PC-9 (cell line): Measurements from ENCODE around the gene CIITA.

Source experiments
- EZH2 ChIP-seq: fragments of 200-600 bp; sonication (generic); IDR thresholded peaks from 2 replicates; pipeline ENCODE4 v1.8.0; 2017; ENCODE audit warnings: antibody characterized with exemption, low read depth
- TF ChIP-seq, protein P1 (sequence below): fragments of 200-600 bp; sonication (generic); conservative IDR thresholded peaks from 2 replicates; pipeline ENCODE4 v1.6.1; 2017; ENCODE audit warnings: mixed run types, antibody characterized with exemption, mild to moderate bottlenecking, moderate library complexity

GRCh38 chr16:10927497-10928112 is 50.6 kb downstream of the CIITA start:
- TF ChIP-seq, protein P1, sequence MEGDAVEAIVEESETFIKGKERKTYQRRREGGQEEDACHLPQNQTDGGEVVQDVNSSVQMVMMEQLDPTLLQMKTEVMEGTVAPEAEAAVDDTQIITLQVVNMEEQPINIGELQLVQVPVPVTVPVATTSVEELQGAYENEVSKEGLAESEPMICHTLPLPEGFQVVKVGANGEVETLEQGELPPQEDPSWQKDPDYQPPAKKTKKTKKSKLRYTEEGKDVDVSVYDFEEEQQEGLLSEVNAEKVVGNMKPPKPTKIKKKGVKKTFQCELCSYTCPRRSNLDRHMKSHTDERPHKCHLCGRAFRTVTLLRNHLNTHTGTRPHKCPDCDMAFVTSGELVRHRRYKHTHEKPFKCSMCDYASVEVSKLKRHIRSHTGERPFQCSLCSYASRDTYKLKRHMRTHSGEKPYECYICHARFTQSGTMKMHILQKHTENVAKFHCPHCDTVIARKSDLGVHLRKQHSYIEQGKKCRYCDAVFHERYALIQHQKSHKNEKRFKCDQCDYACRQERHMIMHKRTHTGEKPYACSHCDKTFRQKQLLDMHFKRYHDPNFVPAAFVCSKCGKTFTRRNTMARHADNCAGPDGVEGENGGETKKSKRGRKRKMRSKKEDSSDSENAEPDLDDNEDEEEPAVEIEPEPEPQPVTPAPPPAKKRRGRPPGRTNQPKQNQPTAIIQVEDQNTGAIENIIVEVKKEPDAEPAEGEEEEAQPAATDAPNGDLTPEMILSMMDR = no peak
- TF ChIP-seq EZH2 = no peak
